ENCODE measurements around the gene HOXC9. TPM values are rescaled to one million over a fixed set of nuclear protein-coding genes. Genes with fewer than 3 reads are reported as not detected.

HOXC9 gene
- total RNA-seq (2021) (21.1 and 22.3 TPM in 2 replicates), Bru-seq, nascent RNA (percentile 84 among the genes with signal in this experiment), BruChase-seq, experiment 1, labeled RNA remaining after a 2-hour chase (percentile 95 among the genes with signal in this experiment), BruChase-seq, experiment 2, labeled RNA remaining after a 6-hour chase (percentile 95 among the genes with signal in this experiment)
- long read RNA-seq, transcript HOXC9-201 (2 exons, 1,516 nt): major isoform, 41 of 42 reads
- long read RNA-seq, partial matches to known transcripts: 0 of 42 reads
- long read RNA-seq, other reads (novel, unspliced or antisense): 1 of 42 reads

- Histone ChIP-seq H3K4me1 (ENCODE audit: insufficient read depth, low read length, poor library complexity, severe bottlenecking) (peaks cover 63% of the 10 kb centered on the region), H3K27ac (ENCODE audit: low read depth, low read length, poor library complexity, severe bottlenecking) (peak within 1 kb of the TSS; percentile 98), H3K9me3 (ENCODE audit: low read depth, low read length, poor library complexity, severe bottlenecking) (no peaks in the 10 kb centered on the region), H3K36me3 (ENCODE audit: insufficient read depth, low read length, poor library complexity, severe bottlenecking) (peaks cover 9% of the 10 kb centered on the region), H3K27me3 (replicated peaks; ENCODE audit: insufficient read depth, low read depth, low read length, poor library complexity) (no peaks in the 10 kb centered on the region), H3K4me3 (ENCODE audit: low read depth, low read length, poor library complexity, severe bottlenecking) (peak within 1 kb of the TSS; percentile 70)
- POLR2A ChIA-PET (ENCODE audit: low non-redundant PET): interaction anchor here (0.5 to 1.1 kb wide), 2 partner anchors 12 to 26 kb away, joined by 3 to 5 read pairs; no protein-coding TSS in a partner anchor
- no TSS peak for BruUV-seq (replicated peaks)
- CTCF ChIA-PET: interaction anchor here (0.5 to 0.9 kb wide), 3 partner anchors 8 to 210 kb away, joined by 3 to 13 read pairs (median 6); partner anchors contain the start of genes HOXC10 and HOXC8
- no peak for DNase-seq (ENCODE audit: low spot score)
- intact Hi-C loops (cut with micrococcal nuclease; ENCODE audit: unreplicated experiment): no loop called here
- TF ChIP-seq, protein P1, sequence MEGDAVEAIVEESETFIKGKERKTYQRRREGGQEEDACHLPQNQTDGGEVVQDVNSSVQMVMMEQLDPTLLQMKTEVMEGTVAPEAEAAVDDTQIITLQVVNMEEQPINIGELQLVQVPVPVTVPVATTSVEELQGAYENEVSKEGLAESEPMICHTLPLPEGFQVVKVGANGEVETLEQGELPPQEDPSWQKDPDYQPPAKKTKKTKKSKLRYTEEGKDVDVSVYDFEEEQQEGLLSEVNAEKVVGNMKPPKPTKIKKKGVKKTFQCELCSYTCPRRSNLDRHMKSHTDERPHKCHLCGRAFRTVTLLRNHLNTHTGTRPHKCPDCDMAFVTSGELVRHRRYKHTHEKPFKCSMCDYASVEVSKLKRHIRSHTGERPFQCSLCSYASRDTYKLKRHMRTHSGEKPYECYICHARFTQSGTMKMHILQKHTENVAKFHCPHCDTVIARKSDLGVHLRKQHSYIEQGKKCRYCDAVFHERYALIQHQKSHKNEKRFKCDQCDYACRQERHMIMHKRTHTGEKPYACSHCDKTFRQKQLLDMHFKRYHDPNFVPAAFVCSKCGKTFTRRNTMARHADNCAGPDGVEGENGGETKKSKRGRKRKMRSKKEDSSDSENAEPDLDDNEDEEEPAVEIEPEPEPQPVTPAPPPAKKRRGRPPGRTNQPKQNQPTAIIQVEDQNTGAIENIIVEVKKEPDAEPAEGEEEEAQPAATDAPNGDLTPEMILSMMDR (conservative IDR thresholded peaks at IDR 0.05; ENCODE audit: low read depth, low read length): no peak
- no peak for TF ChIP-seq EZH2 (IDR thresholded peaks at IDR 0.05; ENCODE audit: borderline replicate concordance, low read depth, low read length, poor library complexity, severe bottlenecking)
Observed at GRCh38 chr12:54000116-54001114, at the start of gene HOXC9. Gene HOXC9 (plus strand): TSS chr12:54000161. CDS start chr12:54000189, 28 bp downstream.

DNA sequence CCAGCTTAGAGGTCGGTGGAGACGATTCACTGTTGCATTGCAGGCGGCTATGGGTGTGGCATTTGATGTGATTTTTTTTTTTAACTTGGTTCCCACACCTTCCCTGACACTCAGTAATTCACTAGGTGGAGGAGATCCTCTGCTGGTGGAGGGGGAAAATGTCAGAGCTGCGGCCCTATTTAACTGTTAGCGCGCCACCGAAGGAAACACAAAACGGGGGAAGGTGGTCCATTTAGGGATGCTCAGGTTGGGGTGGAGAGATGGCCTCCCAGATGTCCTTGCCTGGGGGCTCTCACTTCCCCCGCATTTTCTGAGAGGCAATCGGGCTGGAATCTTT, 49.6 kb upstream of the HOXC9 start:
- intact Hi-C loops (cut with micrococcal nuclease; ENCODE audit: unreplicated experiment): no loop called here
- ChIA-PET CTCF (interaction anchor here (0.5 kb wide), 1 partner anchor 15 kb away, joined by 5 read pairs; no protein-coding TSS in a partner anchor), POLR2A (ENCODE audit: low non-redundant PET) (interaction anchor here (0.9 kb wide), 1 partner anchor 11 kb away, joined by 4 read pairs; no protein-coding TSS in a partner anchor)
- DNase-seq (ENCODE audit: low spot score): no peak
- Histone ChIP-seq H3K36me3 (ENCODE audit: insufficient read depth, low read length, poor library complexity, severe bottlenecking) (no peaks in the 10 kb centered on the region), H3K27me3 (replicated peaks; ENCODE audit: insufficient read depth, low read depth, low read length, poor library complexity) (peaks cover 2% of the 10 kb centered on the region), H3K9me3 (ENCODE audit: low read depth, low read length, poor library complexity, severe bottlenecking) (no peaks in the 10 kb centered on the region), H3K4me3 (ENCODE audit: low read depth, low read length, poor library complexity, severe bottlenecking) (no peak overlapping the region), H3K4me1 (ENCODE audit: insufficient read depth, low read length, poor library complexity, severe bottlenecking) (peaks cover 2% of the 10 kb centered on the region), H3K27ac (ENCODE audit: low read depth, low read length, poor library complexity, severe bottlenecking) (no peak overlapping the region)
- TF ChIP-seq, protein P1 (conservative IDR thresholded peaks at IDR 0.05; ENCODE audit: low read depth, low read length): 0 out of 2 replicates have a peak, but pooled peaks have one; percentile 19
- no peak for TF ChIP-seq EZH2 (IDR thresholded peaks at IDR 0.05; ENCODE audit: borderline replicate concordance, low read depth, low read length, poor library complexity, severe bottlenecking)
- BruUV-seq (replicated peaks): no TSS peak
